PC-3 (cell line): ENCODE results near the gene OOEP. TPM values are rescaled to one million over a fixed set of nuclear protein-coding genes. Genes with fewer than 3 reads are reported as not detected.
A peak's percentile ranks its signal among the peaks of the same experiment; 100 is the strongest.

ENCODE experiments used
- ATAC-seq: fragments of 200-7000 bp; cut with Tn5 transposase; 2 replicates; pipeline ENCODE4 v1.9.1; 2020; ENCODE audit warnings: mild to moderate bottlenecking, moderate library complexity
- Bru-seq: library from RNA; stranded (reverse); fragments of 400-500 nt; gene quantifications from one replicate; lab custom pipeline; 2021; lab: Mats Ljungman, UMichigan
- BruChase-seq, 2 experiments: library from RNA; stranded (reverse); fragments of 400-500 nt; gene quantifications; one replicate each; lab custom pipeline; 2021; lab: Mats Ljungman, UMichigan
- BruUV-seq: library from RNA; stranded (reverse); fragments of 400-500 nt; replicated peaks from 2 replicates; lab custom pipeline; 2021; lab: Mats Ljungman, UMichigan
- CTCF ChIA-PET: fragments of 300-600 bp; sonication (Branson Sonifier 250); formaldehyde crosslinking; loops from one replicate; lab custom pipeline; 2022; ENCODE audit warnings: antibody characterized with exemption; lab: Charles Lee
- POLR2A ChIA-PET: fragments of 300-600 bp; sonication (Branson Sonifier 250); formaldehyde crosslinking; loops from one replicate; lab custom pipeline; 2022; ENCODE audit warnings: antibody characterized with exemption; ENCODE audit not compliant: unreplicated experiment; lab: Charles Lee
- DNase-seq: peaks from one replicate; pipeline ENCODE4 v3.0.0-alpha.2; 2015
- H2AFZ ChIP-seq: fragments of 300-600 bp; sonication (generic); 2 replicates; pipeline ENCODE4 v1.6.0; 2016; ENCODE audit warnings: antibody characterized with exemption, low read length
- H3F3A ChIP-seq: fragments of 300-600 bp; sonication (generic); one replicate; pipeline ENCODE4 v1.6.0; 2017; ENCODE audit warnings: antibody characterized with exemption, low read length, control low read depth, mild to moderate bottlenecking; ENCODE audit not compliant: unreplicated experiment
- H3K27ac ChIP-seq: fragments of 300-600 bp; sonication (generic); 2 replicates; pipeline ENCODE4 v1.5.1; 2016; ENCODE audit warnings: mild to moderate bottlenecking, low read length
- H3K27me3 ChIP-seq: fragments of 300-600 bp; sonication (generic); 2 replicates; pipeline ENCODE4 v1.6.1; 2016; ENCODE audit warnings: low read length, mixed read lengths
- H3K36me3 ChIP-seq: fragments of 300-600 bp; sonication (generic); 2 replicates; pipeline ENCODE4 v1.6.1; 2016; ENCODE audit warnings: low read depth, mixed run types, low read length, mixed read lengths
- H3K4me1 ChIP-seq: fragments of 300-600 bp; sonication (generic); 2 replicates; pipeline ENCODE4 v1.5.1; 2016; ENCODE audit warnings: low read length; ENCODE audit not compliant: insufficient read depth
- H3K4me2 ChIP-seq: fragments of 300-600 bp; sonication (generic); 2 replicates; pipeline ENCODE4 v1.6.0; 2016; ENCODE audit warnings: low read length
- H3K4me3 ChIP-seq: fragments of 300-600 bp; sonication (generic); 2 replicates; pipeline ENCODE4 v1.5.1; 2016; ENCODE audit warnings: mild to moderate bottlenecking, low read length, mixed read lengths
- H3K79me2 ChIP-seq: fragments of 300-600 bp; sonication (generic); 2 replicates; pipeline ENCODE4 v1.6.1; 2017; ENCODE audit warnings: low read length, mixed read lengths
- H3K9ac ChIP-seq: fragments of 300-600 bp; sonication (generic); 2 replicates; pipeline ENCODE4 v1.6.0; 2016; ENCODE audit warnings: mild to moderate bottlenecking, low read length
- H3K9me2 ChIP-seq: fragments of 300-600 bp; sonication (generic); replicated peaks from 2 replicates; pipeline ENCODE4 v1.6.1; 2016; ENCODE audit warnings: mixed run types, low read length, mixed read lengths
- H3K9me3 ChIP-seq: fragments of 300-600 bp; sonication (generic); 2 replicates; pipeline ENCODE4 v1.6.1; 2016; ENCODE audit warnings: low read length, mixed read lengths
- H4K20me1 ChIP-seq: fragments of 300-600 bp; sonication (generic); 2 replicates; pipeline ENCODE4 v1.6.1; 2016; ENCODE audit warnings: low read length, mixed read lengths
- CTCF ChIP-seq: fragments of 300-600 bp; sonication (generic); conservative IDR thresholded peaks from 2 replicates; pipeline ENCODE4 v1.5.1; 2017; ENCODE audit warnings: antibody characterized with exemption, low read depth, mild to moderate bottlenecking, low read length
- EZH2 ChIP-seq: fragments of 300-600 bp; sonication (generic); IDR thresholded peaks from one replicate; pipeline ENCODE4 v1.6.1; 2017; ENCODE audit warnings: antibody characterized with exemption, mild to moderate bottlenecking, low read length; ENCODE audit not compliant: unreplicated experiment
- EZH2phosphoT487 ChIP-seq: fragments of 300-600 bp; sonication (generic); IDR thresholded peaks from 2 replicates; pipeline ENCODE4 v1.6.1; 2018; ENCODE audit warnings: mild to moderate bottlenecking, antibody characterized with exemption, low read length, borderline replicate concordance
- intact Hi-C: fragments of 100-400 bp; cut with micrococcal nuclease; formaldehyde crosslinking; loops from 2 replicates; pipeline ENCODE4 v1.9.0; 2023
- long read RNA-seq: library from polyadenylated mRNA; unstranded; transcript quantifications from one replicate; pipeline ENCODE4 v2.0.0, GENCODE V29; 2021; ENCODE audit not compliant: unreplicated experiment
- total RNA-seq: library from RNA; depleted of rRNA; stranded (reverse); fragments of >200 nt; gene quantifications from 2 replicates; pipeline ENCODE4 v1.2.3, GENCODE V29; 2014; rRNA removed

The OOEP gene
- total RNA-seq (not detected in 2 replicates), Bru-seq, nascent RNA (percentile 35 among the genes with signal in this experiment), BruChase-seq, experiment 1, labeled RNA remaining after a 6-hour chase (percentile 46 among the genes with signal in this experiment), BruChase-seq, experiment 2, labeled RNA remaining after a 2-hour chase (percentile 35 among the genes with signal in this experiment)
- long read RNA-seq, partial matches to known transcripts: 0 of 1 reads
- long read RNA-seq, other reads (novel, unspliced or antisense): 1 of 1 reads

DNA sequence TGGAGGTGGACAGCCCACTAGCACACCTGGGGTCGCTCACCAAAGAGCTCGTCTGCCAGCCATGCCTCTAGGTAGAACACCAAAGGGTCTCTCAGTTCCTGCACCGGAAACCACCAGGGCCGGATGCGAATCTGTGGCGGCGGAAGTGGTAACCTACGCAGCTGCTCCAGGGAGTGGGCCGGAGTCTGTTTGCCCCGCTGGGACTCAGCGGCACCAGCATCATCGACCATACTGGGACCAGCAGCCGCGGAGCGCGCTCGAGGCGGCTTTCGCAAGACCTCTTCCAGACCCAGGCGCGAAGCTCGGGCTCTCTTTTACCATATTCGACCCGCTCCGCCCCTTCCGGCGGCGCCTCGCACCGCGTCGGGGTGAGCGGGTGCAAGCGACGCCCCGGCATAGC is at the start of gene OOEP:
OOEP (minus strand) TSS at position 335 of the 400 bp plus-strand sequence; CDS start at position 230, 105 bp downstream.
- Histone ChIP-seq H3K27ac (no peak within 1 kb of the TSS), H3K9me2 (no peaks in the 10 kb centered on the region), H4K20me1 (no peaks in the 10 kb centered on the region), H3K79me2 (no peaks in the 10 kb centered on the region), H3K4me2 (no peak within 1 kb of the TSS), H3K4me1 (no peaks in the 10 kb centered on the region), H3K36me3 (no peaks in the 10 kb centered on the region), H3K27me3 (no peaks in the 10 kb centered on the region), H3K4me3 (no peak within 1 kb of the TSS), H2AFZ (no peak within 1 kb of the TSS), H3K9me3 (no peaks in the 10 kb centered on the region), H3K9ac (no peak within 1 kb of the TSS), H3F3A (no peaks in the 10 kb centered on the region)
- no peak for ATAC-seq
- no peak for TF ChIP-seq EZH2phosphoT487
- TF ChIP-seq CTCF: no peak
- no peak for TF ChIP-seq EZH2
- POLR2A ChIA-PET: no interaction called here
- CTCF ChIA-PET: no interaction called here
- intact Hi-C loops: no loop called here
- no peak for DNase-seq
- no TSS peak for BruUV-seq

DNA sequence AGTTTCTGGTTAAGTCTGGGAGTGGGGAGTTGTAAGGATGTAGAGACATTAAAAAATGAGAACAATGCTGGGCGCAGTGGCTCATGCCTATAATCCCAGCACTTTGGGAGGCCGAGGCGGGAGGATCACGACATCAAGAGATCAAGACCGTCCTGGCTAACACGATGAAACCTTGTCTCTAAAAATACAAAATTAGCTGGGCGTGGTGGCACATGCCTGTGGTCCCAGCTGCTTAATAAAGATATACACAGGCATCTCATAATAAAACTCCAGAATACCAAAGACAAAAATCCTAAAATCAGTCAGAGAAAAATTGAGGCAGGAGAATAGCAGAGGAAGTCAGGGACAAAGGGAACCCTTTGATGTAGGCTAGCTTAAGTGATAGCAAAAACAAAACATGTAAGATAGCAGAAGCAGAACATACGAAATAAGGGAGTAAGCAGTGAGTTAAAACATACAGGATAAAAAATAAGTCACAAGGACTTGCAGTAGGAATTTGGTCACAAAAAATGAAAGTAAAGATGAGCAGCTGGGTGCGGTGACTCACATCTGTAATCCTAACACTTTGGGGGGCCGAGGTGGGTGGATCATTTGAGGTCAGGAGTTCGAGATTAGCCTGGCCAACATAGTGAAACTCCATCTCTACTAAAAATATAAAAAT is 48.5 kb upstream of the OOEP start:
- H3K4me3 ChIP-seq: no peak overlapping the region
- no peak overlapping the region for H3K27ac ChIP-seq
- no peaks in the 10 kb centered on the region for H3K4me1 ChIP-seq
- intact Hi-C loops: no loop called here
- no peaks in the 10 kb centered on the region for H3F3A ChIP-seq
- H3K4me2 ChIP-seq: no peak overlapping the region
- no TSS peak for BruUV-seq
- no peak for DNase-seq
- TF ChIP-seq CTCF: no peak
- no peak for TF ChIP-seq EZH2phosphoT487
- TF ChIP-seq EZH2: no peak
- no peak overlapping the region for H2AFZ ChIP-seq
- no peaks in the 10 kb centered on the region for H3K27me3 ChIP-seq
- no peaks in the 10 kb centered on the region for H4K20me1 ChIP-seq
- ATAC-seq: no peak
- CTCF ChIA-PET: no interaction called here
- no peaks in the 10 kb centered on the region for H3K79me2 ChIP-seq
- H3K9me2 ChIP-seq: no peaks in the 10 kb centered on the region
- POLR2A ChIA-PET: no interaction called here
- no peak overlapping the region for H3K9ac ChIP-seq
- H3K36me3 ChIP-seq: peaks cover 17% of the 10 kb centered on the region
- no peaks in the 10 kb centered on the region for H3K9me3 ChIP-seq

GRCh38 chr6:73413102-73413501 is 43.4 kb upstream of the OOEP start:
- no peaks in the 10 kb centered on the region for H3K4me1 ChIP-seq
- TF ChIP-seq CTCF: no peak
- no peak for TF ChIP-seq EZH2phosphoT487
- TF ChIP-seq EZH2: no peak
- intact Hi-C loops: no loop called here
- H3K4me3 ChIP-seq: no peak overlapping the region
- peaks cover 6% of the 10 kb centered on the region; the same call in 1 of the 2 replicates for H3K36me3 ChIP-seq
- no peaks in the 10 kb centered on the region for H3K9me2 ChIP-seq
- H3K27ac ChIP-seq: no peak overlapping the region
- no peak overlapping the region for H2AFZ ChIP-seq
- no peaks in the 10 kb centered on the region for H3K79me2 ChIP-seq
- H3K27me3 ChIP-seq: no peaks in the 10 kb centered on the region
- ATAC-seq (no peak), DNase-seq (no peak)
- H3K4me2 ChIP-seq: no peak overlapping the region
- ChIA-PET CTCF (no interaction called here), POLR2A (no interaction called here)
- no peaks in the 10 kb centered on the region for H3F3A ChIP-seq
- BruUV-seq: no TSS peak
- H3K9ac ChIP-seq: no peak overlapping the region
- no peaks in the 10 kb centered on the region for H3K9me3 ChIP-seq
- no peaks in the 10 kb centered on the region for H4K20me1 ChIP-seq
